ENCODE results near the gene COL23A1.

COL23A1 gene

GRCh38 chr5:178250263-178250662 lies 339.9 kb downstream of the COL23A1 start:
- no peak for DNase-seq (ENCODE audit: low read depth)
- no peak for TF ChIP-seq CTCF (IDR thresholded peaks at IDR 0.05; ENCODE audit: insufficient read depth, low read depth, low read length, missing control alignments)
- H3K4me3 ChIP-seq (ENCODE audit: low read length): no peak overlapping the region

- DNase-seq (ENCODE audit: low read depth): peak; percentile 43
- no peak overlapping the region for H3K4me3 ChIP-seq (ENCODE audit: low read length)
- no peak for TF ChIP-seq CTCF (IDR thresholded peaks at IDR 0.05; ENCODE audit: insufficient read depth, low read depth, low read length, missing control alignments)
These were observed 340.8 kb downstream of the COL23A1 start for GRCh38 chr5:178249191-178249989.

- DNase-seq (ENCODE audit: low read depth): no peak
- H3K4me3 ChIP-seq (ENCODE audit: low read length): no peak overlapping the region
- TF ChIP-seq CTCF (IDR thresholded peaks at IDR 0.05; ENCODE audit: insufficient read depth, low read depth, low read length, missing control alignments): no peak
These were observed 341.4 kb downstream of the COL23A1 start for GRCh38 chr5:178248750-178249149.

GRCh38 chr5:178247481-178248456 lies 342.4 kb downstream of the COL23A1 start:
- TF ChIP-seq CTCF (IDR thresholded peaks at IDR 0.05; ENCODE audit: insufficient read depth, low read depth, low read length, missing control alignments): no peak
- no peak overlapping the region for H3K4me3 ChIP-seq (ENCODE audit: low read length)
- DNase-seq (ENCODE audit: low read depth): no peak

GRCh38 chr5:178246624-178247279 lies 343.4 kb downstream of the COL23A1 start:
- no peak for DNase-seq (ENCODE audit: low read depth)
- TF ChIP-seq CTCF (IDR thresholded peaks at IDR 0.05; ENCODE audit: insufficient read depth, low read depth, low read length, missing control alignments): no peak
- H3K4me3 ChIP-seq (ENCODE audit: low read length): no peak overlapping the region

- TF ChIP-seq CTCF (IDR thresholded peaks at IDR 0.05; ENCODE audit: insufficient read depth, low read depth, low read length, missing control alignments): no peak
- DNase-seq (ENCODE audit: low read depth): no peak
These were observed 344.8 kb downstream of the COL23A1 start for GRCh38 chr5:178245389-178245788.

More at GRCh38 chr5:178245389-178245788, 344.8 kb downstream of the COL23A1 start:
- H3K4me3 ChIP-seq (ENCODE audit: low read length): no peak overlapping the region

Data from epithelial cell of esophagus (primary cell).